ENCODE measurements around the gene TRAPPC5.

- no peak for TF ChIP-seq CTCF (conservative IDR thresholded peaks at IDR 0.05; ENCODE audit: low read depth, low read length)
- no peak for TF ChIP-seq EZH2 (IDR thresholded peaks at IDR 0.05; ENCODE audit: low read length, unreplicated experiment)
- TF ChIP-seq EZH2phosphoT487 (IDR thresholded peaks at IDR 0.05; ENCODE audit: borderline replicate concordance, low read length): no peak
Measured at GRCh38 chr19:7697721-7698287, 17.2 kb downstream of the TRAPPC5 start.
